SKM-1 (cell line): Measurements from ENCODE around the gene LYRM4.
A peak's percentile ranks its signal among the peaks of the same experiment; 100 is the strongest.

Experiments used
- DNase-seq: peaks from one replicate; lab custom pipeline; 2025; ENCODE audit not compliant: unreplicated experiment; lab: John Stamatoyannopoulos, UW

LYRM4 gene

DNA sequence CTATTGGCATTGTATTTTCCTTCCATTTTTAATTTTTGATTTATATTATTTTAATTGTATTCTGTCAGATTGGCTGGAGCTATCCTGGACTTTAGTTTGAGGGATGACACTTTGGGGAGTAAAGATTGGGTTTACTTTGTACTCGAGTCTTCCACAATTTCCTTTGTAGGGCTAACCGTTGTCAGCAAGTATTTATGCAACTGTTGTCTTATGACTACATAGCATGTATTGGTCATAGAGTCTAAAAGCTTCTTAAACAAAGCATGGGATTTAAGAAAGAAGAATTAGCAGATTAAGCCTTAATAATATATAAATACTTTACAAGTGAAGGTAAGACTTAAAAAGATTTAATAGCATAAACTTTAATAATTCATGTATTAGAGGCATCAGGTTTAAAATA lies 20.2 kb upstream of the LYRM4 start:
- no peak for DNase-seq

- no peak for DNase-seq
These were observed 19.2 kb upstream of the LYRM4 start for GRCh38 chr6:5279891-5280338.

DNA sequence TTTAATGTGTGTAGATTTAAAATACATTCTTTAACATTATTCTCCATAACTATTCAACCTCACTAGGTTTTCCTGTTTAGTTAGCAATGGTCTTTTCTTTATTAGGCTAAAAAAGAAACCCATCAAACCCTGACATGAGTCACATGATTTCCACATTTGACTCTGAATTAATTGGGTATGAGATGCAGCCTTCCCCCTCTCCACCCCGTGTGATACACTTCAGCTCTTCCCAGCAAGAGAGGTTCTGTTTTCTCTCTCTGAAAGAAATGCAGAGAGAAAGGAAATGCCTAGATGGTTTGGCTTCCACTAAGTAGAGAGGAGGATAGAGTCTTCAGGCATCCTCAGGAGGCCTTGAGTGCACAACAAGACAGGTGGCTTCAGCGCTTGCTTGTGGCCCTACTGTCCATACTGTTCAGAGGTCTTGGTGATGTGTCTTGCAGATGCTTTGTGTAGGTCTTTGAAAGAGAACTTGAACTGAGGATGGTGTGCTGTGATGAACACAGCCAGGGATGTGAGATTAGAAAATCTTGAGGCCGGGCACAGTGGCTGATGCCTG lies 17.9 kb upstream of the LYRM4 start:
- DNase-seq: no peak

DNA sequence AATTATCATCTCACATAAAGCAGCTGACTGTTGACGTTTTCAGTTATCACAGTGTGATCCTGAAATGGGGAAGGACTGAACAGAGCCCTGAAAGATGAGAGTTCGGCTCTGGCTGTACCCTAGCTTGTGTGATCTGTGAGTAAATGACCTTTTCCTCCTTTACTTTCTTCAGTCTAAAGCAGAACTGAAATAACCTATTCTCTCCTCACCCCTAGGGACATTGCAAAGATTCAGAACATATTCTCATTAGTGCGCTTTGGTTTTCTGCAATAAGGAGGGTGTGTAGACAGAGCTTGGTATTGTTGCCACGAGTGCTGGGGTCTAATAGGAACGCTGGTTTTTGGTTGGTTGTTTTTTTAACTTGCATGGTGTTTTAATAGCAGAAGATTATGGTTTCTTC lies 17.3 kb upstream of the LYRM4 start:
- DNase-seq: no peak

- DNase-seq: no peak
These were observed 16.8 kb upstream of the LYRM4 start for GRCh38 chr6:5277589-5277988.

DNA sequence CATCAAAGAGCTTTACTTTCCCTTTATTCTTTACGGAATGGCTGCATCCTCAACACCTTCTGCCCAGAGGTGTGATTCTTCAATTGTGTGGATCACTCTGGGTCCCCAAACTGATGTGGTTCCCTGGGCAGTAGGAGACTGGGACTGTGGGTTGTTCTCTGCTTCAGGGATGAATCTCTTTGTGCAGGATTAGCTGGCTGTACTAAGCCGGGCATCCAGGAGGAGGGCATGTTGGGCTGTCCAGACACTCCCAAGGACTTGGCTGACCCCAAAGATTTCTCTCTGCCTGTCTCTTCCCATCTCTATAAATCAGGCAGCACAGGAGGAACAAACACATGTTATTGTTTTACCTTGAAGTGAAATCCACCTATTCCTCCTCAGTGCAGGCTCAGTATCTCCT lies 15.8 kb upstream of the LYRM4 start:
- no peak for DNase-seq

DNA sequence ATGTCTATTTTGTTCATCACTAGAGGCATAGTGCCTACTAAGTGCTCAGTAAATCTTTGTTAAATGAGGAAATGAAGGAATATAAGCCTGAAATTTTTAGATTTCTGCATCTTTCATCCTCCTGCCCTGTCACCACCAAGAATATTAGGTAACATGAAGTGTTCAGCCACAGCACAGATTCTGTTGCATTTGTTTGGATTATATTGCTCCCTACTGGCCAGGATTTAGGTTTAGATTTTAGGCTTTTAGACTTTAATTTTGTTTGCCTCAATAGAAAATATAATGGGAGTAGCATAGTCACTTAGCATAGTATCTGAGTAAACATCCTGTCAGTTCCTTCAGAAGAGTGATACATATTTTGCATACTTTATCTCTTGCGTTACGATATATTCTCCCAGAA lies 14.7 kb upstream of the LYRM4 start:
- DNase-seq: no peak

GRCh38 chr6:5274231-5274630 lies 13.5 kb upstream of the LYRM4 start:
- no peak for DNase-seq

GRCh38 chr6:5271926-5272325 lies 11.2 kb upstream of the LYRM4 start:
- no peak for DNase-seq

- no peak for DNase-seq
These were observed 9.4 kb upstream of the LYRM4 start for GRCh38 chr6:5270093-5270680.

- no peak for DNase-seq
These were observed 5.7 kb upstream of the LYRM4 start for GRCh38 chr6:5266423-5266822.

- DNase-seq: no peak
These were observed 877 bp upstream of the LYRM4 start for GRCh38 chr6:5261545-5262109.

GRCh38 chr6:5260111-5260620 lies 584 bp downstream of the LYRM4 start:
- DNase-seq: peak; percentile 89

DNA sequence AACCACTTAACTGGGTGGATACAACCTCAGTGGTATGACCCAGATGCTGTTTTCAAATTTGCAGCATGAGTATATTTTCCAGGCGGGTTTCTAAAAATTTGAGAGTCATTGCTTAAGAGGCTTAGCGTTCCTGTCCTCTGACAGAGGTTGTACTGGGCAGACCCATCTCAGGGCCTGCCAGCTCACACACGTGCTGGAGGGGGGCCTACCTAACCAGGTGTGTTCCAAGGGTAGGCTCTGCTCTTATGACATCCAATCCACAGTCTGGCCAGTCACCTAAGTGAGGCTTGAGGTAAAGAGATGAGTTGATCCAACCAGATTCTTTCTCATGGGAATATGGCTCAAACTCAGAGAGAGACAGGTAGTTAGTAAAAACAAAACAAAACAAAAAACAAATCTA lies 1.3 kb downstream of the LYRM4 start:
- no peak for DNase-seq

DNA sequence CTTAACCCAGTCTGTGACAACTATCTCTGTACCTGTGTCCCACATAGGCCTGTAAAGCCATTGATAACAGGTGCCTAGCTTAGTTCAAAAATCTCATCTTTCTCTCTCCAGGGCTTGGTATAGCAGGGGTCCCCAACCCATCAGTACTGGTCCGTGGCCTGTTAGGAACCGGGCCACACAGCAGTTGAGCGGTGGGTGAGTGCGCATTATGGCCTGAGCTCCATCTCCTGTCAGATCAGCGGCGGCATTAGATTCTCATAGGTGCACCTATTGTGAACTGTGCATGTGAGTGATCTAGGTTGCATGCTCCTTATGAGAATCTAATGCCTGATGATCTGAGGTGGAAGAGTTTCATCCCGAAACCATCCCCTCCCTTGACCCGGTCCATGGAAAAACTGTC lies 3.4 kb downstream of the LYRM4 start:
- DNase-seq: no peak

- DNase-seq: no peak
These were observed 3.8 kb downstream of the LYRM4 start for GRCh38 chr6:5256952-5257351.

DNA sequence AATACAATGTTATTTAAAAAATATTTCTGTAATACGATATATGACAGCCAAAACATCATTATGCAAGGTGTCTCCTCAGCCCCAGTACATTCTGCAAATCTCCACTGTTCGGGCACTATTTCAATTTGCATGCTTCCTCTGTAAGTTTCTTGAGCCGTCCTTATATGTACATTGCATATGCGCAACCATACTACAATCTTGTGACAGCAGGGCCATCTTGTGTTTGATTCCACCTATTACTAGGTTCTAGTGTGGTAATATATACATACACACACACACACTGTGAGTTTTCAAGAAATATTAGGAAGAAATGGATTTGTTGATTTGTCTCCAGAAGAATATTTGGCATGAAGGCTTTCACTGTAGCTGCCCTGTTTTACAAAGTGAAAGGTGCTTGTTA lies 9.8 kb downstream of the LYRM4 start:
- DNase-seq: no peak

GRCh38 chr6:5250451-5250850 lies 10.3 kb downstream of the LYRM4 start:
- DNase-seq: no peak

DNA sequence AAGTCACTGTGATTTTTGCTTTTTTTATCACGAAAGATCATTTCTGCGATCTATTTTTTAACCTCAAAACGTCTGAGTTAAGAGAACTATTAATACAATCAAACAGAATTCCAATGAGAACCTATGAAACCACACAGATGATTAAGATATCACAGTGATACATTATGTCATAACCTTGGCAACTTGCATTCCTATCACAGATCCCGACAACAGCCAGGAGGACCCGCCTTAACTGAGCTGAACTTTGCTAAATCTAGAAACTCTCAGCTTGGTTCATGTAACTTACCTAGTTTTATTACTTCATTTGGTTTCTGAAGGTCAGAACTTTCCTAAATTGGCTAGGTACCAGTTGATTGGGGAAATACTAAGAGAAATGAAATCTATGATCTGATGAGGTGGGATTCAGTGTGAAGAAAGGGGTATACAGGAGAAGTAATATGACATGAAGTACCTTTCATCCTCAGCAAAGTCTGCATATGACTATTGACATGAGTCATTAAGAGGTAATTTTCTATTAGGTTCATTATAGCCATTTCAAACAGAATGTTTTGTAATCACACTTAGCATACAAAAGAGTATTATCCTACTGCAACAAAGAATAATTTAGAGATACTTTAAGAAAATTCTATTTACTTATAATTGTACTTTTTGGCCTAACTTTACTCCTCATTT lies 11.2 kb downstream of the LYRM4 start:
- DNase-seq: no peak

- no peak for DNase-seq
These were observed 12.2 kb downstream of the LYRM4 start for GRCh38 chr6:5248302-5249098.

DNA sequence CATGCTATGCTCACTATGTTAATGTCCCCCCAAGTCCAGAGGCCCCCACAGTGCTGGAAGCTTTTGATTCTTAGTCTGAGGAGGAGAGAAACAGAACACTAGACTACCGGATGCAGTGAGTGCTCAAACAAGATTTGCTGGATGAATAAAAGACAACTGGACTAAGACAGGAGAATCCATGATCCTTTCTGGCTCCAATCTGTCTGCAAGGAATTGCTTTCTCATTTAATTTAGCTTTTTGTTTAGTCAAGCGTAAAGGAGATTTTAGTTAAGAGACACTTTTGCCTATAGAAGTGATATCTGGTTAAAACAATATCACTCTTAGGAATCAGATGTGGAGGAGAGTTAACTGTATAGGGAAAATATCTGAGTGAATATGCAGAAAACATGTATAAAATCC lies 13.5 kb downstream of the LYRM4 start:
- DNase-seq: no peak
